SK-N-SH treated with all-trans-retinoic acid at 6 μM for 48 hours (cell line): Measurements from ENCODE around the gene GRIA1.

ENCODE experiments used
- ATAC-seq: fragments of 200-7000 bp; cut with Tn5 transposase; 3 replicates; pipeline ENCODE4 v1.9.1; 2020; ENCODE audit warnings: mild to moderate bottlenecking, moderate library complexity
- ARNTL ChIP-seq: fragments of 450-650 bp; formaldehyde crosslinking; IDR thresholded peaks from 2 replicates; pipeline ENCODE4 v1.5.0; 2020; ENCODE audit warnings: low read depth, mild to moderate bottlenecking, moderate library complexity, borderline replicate concordance
- BACH2 ChIP-seq: fragments of 250-450 bp; sonication (Bioruptor Pico); IDR thresholded peaks from 2 replicates; pipeline ENCODE4 v1.9.0; 2021; ENCODE audit warnings: mild to moderate bottlenecking, borderline replicate concordance
- CREB5 ChIP-seq: fragments of 250-450 bp; sonication (Bioruptor Pico); IDR thresholded peaks from 2 replicates; pipeline ENCODE4 v1.5.1; 2020; ENCODE audit warnings: low read depth, mild to moderate bottlenecking, moderate library complexity
- CSDC2 ChIP-seq: fragments of 250-450 bp; sonication (Bioruptor Pico); IDR thresholded peaks from 2 replicates; pipeline ENCODE4 v1.5.0; 2020; ENCODE audit warnings: mild to moderate bottlenecking, moderate library complexity
- ESRRG ChIP-seq: fragments of 250-450 bp; sonication (Bioruptor Pico); IDR thresholded peaks from 2 replicates; pipeline ENCODE4 v1.6.1; 2021; ENCODE audit warnings: mild to moderate bottlenecking
- ISL1 ChIP-seq: fragments of 250-450 bp; sonication (Bioruptor Pico); IDR thresholded peaks from 2 replicates; pipeline ENCODE4 v2.1.2; 2022; ENCODE audit warnings: mild to moderate bottlenecking, moderate library complexity
- OSR1 ChIP-seq: fragments of 250-450 bp; sonication (Bioruptor Pico); IDR thresholded peaks from 2 replicates; pipeline ENCODE4 v1.8.0; 2022; ENCODE audit warnings: moderate library complexity, mild to moderate bottlenecking, inconsistent platforms
- PPARA ChIP-seq: fragments of 250-450 bp; sonication (Bioruptor Pico); IDR thresholded peaks from 2 replicates; pipeline ENCODE4 v1.5.0; 2020; ENCODE audit warnings: mild to moderate bottlenecking, borderline replicate concordance
- RARB ChIP-seq: fragments of 250-450 bp; sonication (Bioruptor Pico); IDR thresholded peaks from 2 replicates; pipeline ENCODE4 v1.8.0; 2021; ENCODE audit warnings: mild to moderate bottlenecking, moderate library complexity
- SNAI2 ChIP-seq: fragments of 250-450 bp; sonication (Bioruptor Pico); IDR thresholded peaks from 2 replicates; pipeline ENCODE4 v1.5.0; 2020; ENCODE audit warnings: mild to moderate bottlenecking, moderate library complexity
- TCF4 ChIP-seq: fragments of 250-450 bp; sonication (Bioruptor Pico); IDR thresholded peaks from 2 replicates; pipeline ENCODE4 v1.8.0; 2021; ENCODE audit warnings: mild to moderate bottlenecking, moderate library complexity, borderline replicate concordance
- TOX ChIP-seq: fragments of 250-450 bp; sonication (Bioruptor Pico); IDR thresholded peaks from 2 replicates; pipeline ENCODE4 v1.8.0; 2021; ENCODE audit warnings: mild to moderate bottlenecking, moderate library complexity, borderline replicate concordance
- ZC3H10 ChIP-seq: fragments of 250-450 bp; sonication (Bioruptor Pico); IDR thresholded peaks from 2 replicates; pipeline ENCODE4 v1.5.1; 2021; ENCODE audit warnings: mild to moderate bottlenecking, moderate library complexity
- ZFP30 ChIP-seq: fragments of 450-650 bp; formaldehyde crosslinking; IDR thresholded peaks from 2 replicates; pipeline ENCODE4 v1.5.0; 2022; ENCODE audit warnings: mild to moderate bottlenecking, moderate library complexity
- ZNF565 ChIP-seq: fragments of 450-650 bp; formaldehyde crosslinking; conservative IDR thresholded peaks from 2 replicates; pipeline ENCODE4 v1.5.0; 2020; ENCODE audit warnings: low read depth, mild to moderate bottlenecking, moderate library complexity
- ZNF70 ChIP-seq: fragments of 450-650 bp; formaldehyde crosslinking; IDR thresholded peaks from 2 replicates; pipeline ENCODE4 v1.5.0; 2020; ENCODE audit warnings: mild to moderate bottlenecking, moderate library complexity
- ZNF8 ChIP-seq: fragments of 450-650 bp; formaldehyde crosslinking; IDR thresholded peaks from 2 replicates; pipeline ENCODE4 v1.5.0; 2020; ENCODE audit warnings: mild to moderate bottlenecking, moderate library complexity
- TF ChIP-seq, protein P1 (sequence below): fragments of 250-450 bp; sonication (Bioruptor Pico); IDR thresholded peaks from 2 replicates; pipeline ENCODE4 v1.5.0; 2020; ENCODE audit warnings: mild to moderate bottlenecking, moderate library complexity
- TF ChIP-seq, protein P2 (sequence below): fragments of 250-450 bp; sonication (Bioruptor Pico); IDR thresholded peaks from 2 replicates; pipeline ENCODE4 v1.8.0; 2021; ENCODE audit warnings: low read depth, mild to moderate bottlenecking, moderate library complexity, borderline replicate concordance

Gene GRIA1

GRCh38 chr5:153520137-153520536 lies 29.7 kb downstream of the GRIA1 start:
- TF ChIP-seq, protein P1, sequence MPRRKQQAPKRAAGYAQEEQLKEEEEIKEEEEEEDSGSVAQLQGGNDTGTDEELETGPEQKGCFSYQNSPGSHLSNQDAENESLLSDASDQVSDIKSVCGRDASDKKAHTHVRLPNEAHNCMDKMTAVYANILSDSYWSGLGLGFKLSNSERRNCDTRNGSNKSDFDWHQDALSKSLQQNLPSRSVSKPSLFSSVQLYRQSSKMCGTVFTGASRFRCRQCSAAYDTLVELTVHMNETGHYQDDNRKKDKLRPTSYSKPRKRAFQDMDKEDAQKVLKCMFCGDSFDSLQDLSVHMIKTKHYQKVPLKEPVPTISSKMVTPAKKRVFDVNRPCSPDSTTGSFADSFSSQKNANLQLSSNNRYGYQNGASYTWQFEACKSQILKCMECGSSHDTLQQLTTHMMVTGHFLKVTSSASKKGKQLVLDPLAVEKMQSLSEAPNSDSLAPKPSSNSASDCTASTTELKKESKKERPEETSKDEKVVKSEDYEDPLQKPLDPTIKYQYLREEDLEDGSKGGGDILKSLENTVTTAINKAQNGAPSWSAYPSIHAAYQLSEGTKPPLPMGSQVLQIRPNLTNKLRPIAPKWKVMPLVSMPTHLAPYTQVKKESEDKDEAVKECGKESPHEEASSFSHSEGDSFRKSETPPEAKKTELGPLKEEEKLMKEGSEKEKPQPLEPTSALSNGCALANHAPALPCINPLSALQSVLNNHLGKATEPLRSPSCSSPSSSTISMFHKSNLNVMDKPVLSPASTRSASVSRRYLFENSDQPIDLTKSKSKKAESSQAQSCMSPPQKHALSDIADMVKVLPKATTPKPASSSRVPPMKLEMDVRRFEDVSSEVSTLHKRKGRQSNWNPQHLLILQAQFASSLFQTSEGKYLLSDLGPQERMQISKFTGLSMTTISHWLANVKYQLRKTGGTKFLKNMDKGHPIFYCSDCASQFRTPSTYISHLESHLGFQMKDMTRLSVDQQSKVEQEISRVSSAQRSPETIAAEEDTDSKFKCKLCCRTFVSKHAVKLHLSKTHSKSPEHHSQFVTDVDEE (CRISPR knock-in tag) = no peak
- TF ChIP-seq ESRRG (CRISPR knock-in tag) (no peak), ZC3H10 (CRISPR knock-in tag) (no peak), SNAI2 (CRISPR knock-in tag) (no peak), ISL1 (CRISPR knock-in tag) (no peak), ZNF565 (CRISPR knock-in tag) (no peak), PPARA (CRISPR knock-in tag) (no peak), TOX (no peak), ARNTL (CRISPR knock-in tag) (no peak), BACH2 (no peak), ZNF8 (CRISPR knock-in tag) (no peak)
- no peak for ATAC-seq

DNA sequence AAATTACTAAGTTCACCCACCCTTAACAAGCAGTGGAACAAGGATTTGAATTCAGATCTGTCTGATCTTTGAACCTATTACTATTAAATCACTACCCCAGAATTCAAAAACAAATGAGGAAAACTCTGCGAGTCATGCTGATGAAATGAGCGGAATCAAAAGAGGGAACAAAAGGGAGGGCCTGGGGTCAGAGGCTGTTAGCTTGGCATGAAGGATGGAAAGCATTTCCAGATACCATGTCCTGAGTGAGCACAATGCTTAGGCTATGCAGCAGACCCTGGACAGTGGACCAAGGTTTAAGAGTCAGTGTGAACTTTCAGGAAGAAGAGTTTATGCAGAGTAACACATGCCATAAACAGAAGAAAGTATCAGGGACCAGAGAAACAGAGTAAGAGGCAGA lies 30.5 kb downstream of the GRIA1 start:
- peak; percentile 57 for ATAC-seq
- TF ChIP-seq ARNTL (CRISPR knock-in tag) (no peak), OSR1 (CRISPR knock-in tag) (no peak), CSDC2 (no peak), CREB5 (CRISPR knock-in tag) (no peak), ISL1 (CRISPR knock-in tag) (no peak), PPARA (CRISPR knock-in tag) (no peak), ESRRG (CRISPR knock-in tag) (no peak), ZNF8 (CRISPR knock-in tag) (no peak), RARB (CRISPR knock-in tag) (no peak), SNAI2 (CRISPR knock-in tag) (no peak), ZC3H10 (CRISPR knock-in tag) (no peak), ZFP30 (CRISPR knock-in tag) (no peak), ZNF565 (CRISPR knock-in tag) (no peak), ZNF70 (no peak), TOX (no peak)
- TF ChIP-seq, protein P1 (CRISPR knock-in tag) = no peak
- TF ChIP-seq, protein P2, sequence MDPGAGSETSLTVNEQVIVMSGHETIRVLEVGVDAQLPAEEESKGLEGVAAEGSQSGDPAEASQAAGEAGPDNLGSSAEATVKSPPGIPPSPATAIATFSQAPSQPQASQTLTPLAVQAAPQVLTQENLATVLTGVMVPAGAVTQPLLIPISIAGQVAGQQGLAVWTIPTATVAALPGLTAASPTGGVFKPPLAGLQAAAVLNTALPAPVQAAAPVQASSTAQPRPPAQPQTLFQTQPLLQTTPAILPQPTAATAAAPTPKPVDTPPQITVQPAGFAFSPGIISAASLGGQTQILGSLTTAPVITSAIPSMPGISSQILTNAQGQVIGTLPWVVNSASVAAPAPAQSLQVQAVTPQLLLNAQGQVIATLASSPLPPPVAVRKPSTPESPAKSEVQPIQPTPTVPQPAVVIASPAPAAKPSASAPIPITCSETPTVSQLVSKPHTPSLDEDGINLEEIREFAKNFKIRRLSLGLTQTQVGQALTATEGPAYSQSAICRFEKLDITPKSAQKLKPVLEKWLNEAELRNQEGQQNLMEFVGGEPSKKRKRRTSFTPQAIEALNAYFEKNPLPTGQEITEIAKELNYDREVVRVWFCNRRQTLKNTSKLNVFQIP (CRISPR knock-in tag) = no peak

- no peak for TF ChIP-seq CSDC2
- no peak for TF ChIP-seq RARB (CRISPR knock-in tag)
- no peak for TF ChIP-seq ARNTL (CRISPR knock-in tag)
- no peak for TF ChIP-seq TCF4 (CRISPR knock-in tag)
- no peak for TF ChIP-seq ZNF70
- TF ChIP-seq, protein P2 (CRISPR knock-in tag) = no peak
- peak; percentile 39 for ATAC-seq
Measured at GRCh38 chr5:153523211-153523610, 32.7 kb downstream of the GRIA1 start.
